IMR-90 (cell line): ENCODE results near the gene ANKRD34C. TPM values are rescaled to one million over a fixed set of nuclear protein-coding genes. Genes with fewer than 3 reads are reported as not detected.
A peak's percentile ranks its signal among the peaks of the same experiment; 100 is the strongest.

Experiments used
- ATAC-seq: fragments of 200-7000 bp; cut with Tn5 transposase; 2 replicates; pipeline ENCODE4 v1.9.1; 2020; ENCODE audit warnings: low read depth, mild to moderate bottlenecking, moderate library complexity
- BruUV-seq: library from RNA; stranded (reverse); fragments of 400-500 nt; replicated peaks from 2 replicates; lab custom pipeline; 2021; lab: Mats Ljungman, UMichigan
- CTCF ChIA-PET: fragments of 300-600 bp; formaldehyde crosslinking; extraction: SDS; loops from one replicate; lab custom pipeline; 2021; ENCODE audit warnings: antibody characterized with exemption; lab: Yijun Ruan, JAX
- POLR2A ChIA-PET: fragments of 300-600 bp; sonication (Branson Sonifier 250); formaldehyde crosslinking; loops from one replicate; lab custom pipeline; 2022; ENCODE audit warnings: antibody characterized with exemption; ENCODE audit not compliant: unreplicated experiment; lab: Charles Lee
- DNase-seq: peaks from one replicate; pipeline ENCODE4 v3.0.0; 2013
- H2AFZ ChIP-seq: replicated peaks from 2 replicates; pipeline ENCODE3; 2013; ENCODE audit warnings: low read length, mild to moderate bottlenecking; ENCODE audit not compliant: poor library complexity
- H2AK5ac ChIP-seq: 2 replicates; pipeline ENCODE4 v1.6.1; 2013; ENCODE audit warnings: low read depth, low read length, inconsistent platforms
- H2AK9ac ChIP-seq: replicated peaks from 2 replicates; pipeline ENCODE3; 2013; ENCODE audit warnings: mild to moderate bottlenecking, low read depth, low read length, moderate library complexity; ENCODE audit not compliant: poor library complexity
- H2BK120ac ChIP-seq: 2 replicates; pipeline ENCODE4 v1.6.1; 2013; ENCODE audit warnings: low read depth, low read length, inconsistent platforms
- H2BK15ac ChIP-seq: 3 replicates; pipeline ENCODE4 v1.6.1; 2013; ENCODE audit warnings: low read depth, low read length, inconsistent platforms
- H2BK20ac ChIP-seq: 2 replicates; pipeline ENCODE4 v1.6.1; 2013; ENCODE audit warnings: low read depth, mild to moderate bottlenecking, inconsistent platforms, low read length, moderate library complexity
- H2BK5ac ChIP-seq: 2 replicates; pipeline ENCODE4 v1.6.1; 2013; ENCODE audit warnings: mild to moderate bottlenecking, low read depth, low read length, inconsistent platforms; ENCODE audit not compliant: poor library complexity, severe bottlenecking
- H3K14ac ChIP-seq: replicated peaks from 2 replicates; pipeline ENCODE4 v1.6.1; 2013; ENCODE audit warnings: low read depth, low read length, inconsistent platforms
- H3K18ac ChIP-seq: 2 replicates; pipeline ENCODE4 v1.6.1; 2013; ENCODE audit warnings: low read depth, low read length, control low read depth
- H3K23ac ChIP-seq: 2 replicates; pipeline ENCODE4 v1.6.1; 2013; ENCODE audit warnings: low read depth, low read length, inconsistent platforms
- H3K27ac ChIP-seq: 2 replicates; pipeline ENCODE4 v1.5.1; 2013; ENCODE audit warnings: mild to moderate bottlenecking, control low read depth, low read length; ENCODE audit not compliant: insufficient read depth
- H3K27me3 ChIP-seq: 2 replicates; pipeline ENCODE4 v1.6.1; 2013; ENCODE audit warnings: low read length; ENCODE audit not compliant: control insufficient read depth, insufficient read depth
- H3K36me3 ChIP-seq: 2 replicates; pipeline ENCODE4 v1.6.1; 2013; ENCODE audit warnings: low read length, mixed read lengths; ENCODE audit not compliant: control insufficient read depth, insufficient read depth
- H3K4ac ChIP-seq: 2 replicates; pipeline ENCODE4 v1.6.1; 2013; ENCODE audit warnings: low read depth, low read length, inconsistent platforms
- H3K4me1 ChIP-seq: 2 replicates; pipeline ENCODE4 v1.6.1; 2013; ENCODE audit warnings: low read length, mixed read lengths; ENCODE audit not compliant: control insufficient read depth, insufficient read depth
- H3K4me2 ChIP-seq: 2 replicates; pipeline ENCODE4 v1.6.1; 2013; ENCODE audit warnings: low read depth, mild to moderate bottlenecking, control low read depth, low read length, moderate library complexity
- H3K4me3 ChIP-seq: 2 replicates; pipeline ENCODE4 v1.5.1; 2013; ENCODE audit warnings: low read depth, mild to moderate bottlenecking, control low read depth, low read length, moderate library complexity; ENCODE audit not compliant: insufficient read depth
- H3K56ac ChIP-seq: 2 replicates; pipeline ENCODE4 v1.6.1; 2013; ENCODE audit warnings: low read length, inconsistent platforms; ENCODE audit not compliant: insufficient read depth; ENCODE audit errors: extremely low read depth
- H3K79me1 ChIP-seq, 2 experiments: 2 replicates each; pipeline ENCODE4 v1.6.1; 2013; ENCODE audit warnings: low read length in 2 of 2, inconsistent platforms in 1 of 2, low read depth in 1 of 2
- H3K9ac ChIP-seq: 2 replicates; pipeline ENCODE4 v1.6.1; 2013; ENCODE audit warnings: low read depth, low read length, control low read depth
- H3K9me1 ChIP-seq: 2 replicates; pipeline ENCODE4 v1.6.1; 2013; ENCODE audit warnings: low read length, inconsistent platforms; ENCODE audit not compliant: insufficient read depth
- H3K9me3 ChIP-seq: 2 replicates; pipeline ENCODE4 v1.6.1; 2013; ENCODE audit warnings: low read length; ENCODE audit not compliant: control insufficient read depth, insufficient read depth
- H4K20me1 ChIP-seq: 2 replicates; pipeline ENCODE4 v1.6.1; 2013; ENCODE audit warnings: low read length, inconsistent platforms; ENCODE audit not compliant: insufficient read depth
- H4K5ac ChIP-seq: 2 replicates; pipeline ENCODE4 v1.6.1; 2013; ENCODE audit warnings: mild to moderate bottlenecking, low read depth, low read length, control low read depth
- H4K8ac ChIP-seq, 2 experiments: 2 replicates each; pipeline ENCODE4 v1.6.1; 2013; ENCODE audit warnings: low read depth in 2 of 2, low read length in 2 of 2, control low read depth in 1 of 2, inconsistent platforms in 1 of 2
- H4K91ac ChIP-seq: 2 replicates; pipeline ENCODE4 v1.6.1; 2013; ENCODE audit warnings: low read depth, low read length, inconsistent platforms; ENCODE audit not compliant: insufficient read depth
- BHLHE40 ChIP-seq: fragments of 150-350 bp; IDR thresholded peaks from 2 replicates; pipeline ENCODE4 v1.6.1; 2016; ENCODE audit warnings: mild to moderate bottlenecking, low read depth, low read length
- CEBPB ChIP-seq: IDR thresholded peaks from 2 replicates; pipeline ENCODE4 v1.6.1; 2012; ENCODE audit warnings: low read depth, low read length, improper control_type of control experiment
- MXI1 ChIP-seq: IDR thresholded peaks from 2 replicates; pipeline ENCODE4 v1.6.1; 2012; ENCODE audit warnings: low read depth, mild to moderate bottlenecking, low read length, moderate library complexity, borderline replicate concordance
- WGBS, 2 experiments: methylation state at CpG; one replicate each; pipeline versions ENCODE4 v1.1.5 to v1.1.7; 2013; ENCODE audit warnings: missing lambda C conversion rate in 2 of 2; ENCODE audit not compliant: insufficient read length in 1 of 2; ENCODE audit errors: extremely low coverage in 2 of 2; 5-methylcytosine and 5-hydroxymethylcytosine counted together
- dilution Hi-C: fragments of 300-500 bp; cut with HindIII; formaldehyde crosslinking; loops from one replicate; pipeline ENCODE4 v1.14.3; 2018; ENCODE audit warnings: low sequenced_read_pairs; ENCODE audit not compliant: unreplicated experiment
- in situ Hi-C: fragments of 300-500 bp; cut with MboI; formaldehyde crosslinking; loops from 3 replicates; pipeline ENCODE4 v1.14.3; 2019; ENCODE audit warnings: low sequenced_read_pairs, inconsistent platforms, mixed read lengths
- intact Hi-C: fragments of 100-400 bp; cut with micrococcal nuclease; formaldehyde crosslinking; loops from 2 replicates; pipeline ENCODE4 v1.10.0; 2022
- polyA plus RNA-seq, 3 experiments: library from polyadenylated mRNA; depleted of rRNA; stranded (reverse); fragments of >200 nt; gene quantifications; 2 replicates each; pipeline ENCODE4 v1.2.3, GENCODE V29; 2012; ENCODE audit warnings: low replicate concordance in 1 of 3
- total RNA-seq: library from RNA; depleted of rRNA; stranded (reverse); fragments of >200 nt; gene quantifications from 2 replicates; pipeline ENCODE4 v1.2.3, GENCODE V29; 2012

Gene ANKRD34C
- total and polyA plus RNA-seq, 2 of the 4 experiments (the other 2 are of a cell fraction) = not detected

- Histone ChIP-seq H3K9ac (peak overlapping the region; percentile 48), H3K27me3 (peaks cover 4% of the 10 kb centered on the region), H2AFZ (peak overlapping the region; percentile 98), H2AK9ac (peak overlapping the region; percentile 25), H2BK120ac (no peak overlapping the region), H3K4me2 (peak overlapping the region; percentile 83), H3K9me1 (peaks cover 10% of the 10 kb centered on the region), H3K27ac (no peak overlapping the region; the same call in 1 of the 2 replicates), H2AK5ac (no peak overlapping the region), H2BK5ac (no peak overlapping the region), H3K4me3 (peak overlapping the region; percentile 57), H4K91ac (no peak overlapping the region; the same call in 1 of the 2 replicates), H2BK20ac (no peak overlapping the region; the same call in 1 of the 2 replicates), H3K4ac (peak overlapping the region; percentile 53; the same call in 1 of the 2 replicates), H3K9me3 (no peaks in the 10 kb centered on the region), H2BK15ac (no peak overlapping the region), H4K5ac (no peak overlapping the region), H3K23ac (no peak overlapping the region; the same call in 1 of the 2 replicates), H3K18ac (no peak overlapping the region), H3K14ac (0 out of 2 replicates have a peak overlapping the region, but pooled peaks have one; percentile 39), H3K4me1 (peaks cover 6% of the 10 kb centered on the region; the same call in 1 of the 2 replicates), H3K36me3 (peaks cover 19% of the 10 kb centered on the region), H4K8ac (peak overlapping the region; percentile 46 to 68; a peak in 3 of 4 replicates), H3K79me1 (peaks cover 23 to 45% of the 10 kb centered on the region in 2 experiments), H4K20me1 (peaks cover 6% of the 10 kb centered on the region), H3K56ac (peak overlapping the region; percentile 19; the same call in 1 of the 2 replicates)
- ATAC-seq (peak; percentile 56), DNase-seq (peak; percentile 21)
- intact Hi-C loops = no loop called here
- WGBS, 2 experiments = no CpG with 5 or more reads among the region's 17 CpGs
- peak; percentile 8; the same call in 1 of the 2 replicates for TF ChIP-seq BHLHE40
- TF ChIP-seq CEBPB = no peak
- 0 out of 2 replicates have a peak, but pooled peaks have one; percentile 15 for TF ChIP-seq MXI1
- BruUV-seq = no TSS peak
- in situ Hi-C loops = no loop called here
- CTCF ChIA-PET = interaction anchor here (0.6 to 1.0 kb wide), 2 partner anchors 14 to 29 kb away, joined by 3 to 4 read pairs; no protein-coding TSS in a partner anchor
- dilution Hi-C loops = no loop called here
- POLR2A ChIA-PET = interaction anchor here (0.6 kb wide), 1 partner anchor 9 kb away, joined by 3 read pairs; no protein-coding TSS in a partner anchor
Observed at GRCh38 chr15:79310612-79310984, 28.1 kb downstream of the ANKRD34C start.
